Epithelial cell of prostate (primary cell): ENCODE results near the gene CDKAL1.

Experiments
- DNase-seq: peaks from one replicate; pipeline ENCODE4 v3.0.0-alpha.2; 2011; ENCODE audit warnings: low read depth, low spot score
- H3K27ac ChIP-seq: fragments of 450-650 bp; 2 replicates; pipeline ENCODE4 v1.5.1; 2017; ENCODE audit warnings: mild to moderate bottlenecking

Gene CDKAL1

GRCh38 chr6:21134356-21134755 is 600.1 kb downstream of the CDKAL1 start:
- no peak for DNase-seq
- no peak overlapping the region for H3K27ac ChIP-seq

- H3K27ac ChIP-seq = no peak overlapping the region
- DNase-seq = no peak
These were observed 601.3 kb downstream of the CDKAL1 start for GRCh38 chr6:21135484-21136013.

- no peak overlapping the region for H3K27ac ChIP-seq
- DNase-seq = no peak
These were observed 603.6 kb downstream of the CDKAL1 start for GRCh38 chr6:21137700-21138335.

GRCh38 chr6:21138336-21139069 is 604.2 kb downstream of the CDKAL1 start:
- no peak for DNase-seq
- no peak overlapping the region for H3K27ac ChIP-seq

- no peak overlapping the region for H3K27ac ChIP-seq
- DNase-seq = no peak
These were observed 606.7 kb downstream of the CDKAL1 start for GRCh38 chr6:21140966-21141365.

GRCh38 chr6:21141616-21142303 is 607.5 kb downstream of the CDKAL1 start:
- H3K27ac ChIP-seq = no peak overlapping the region
- DNase-seq = no peak

- no peak overlapping the region for H3K27ac ChIP-seq
- DNase-seq = no peak
These were observed 608.5 kb downstream of the CDKAL1 start for GRCh38 chr6:21142741-21143140.

- no peak for DNase-seq
- no peak overlapping the region for H3K27ac ChIP-seq
These were observed 609.4 kb downstream of the CDKAL1 start for GRCh38 chr6:21143645-21144044.

DNA sequence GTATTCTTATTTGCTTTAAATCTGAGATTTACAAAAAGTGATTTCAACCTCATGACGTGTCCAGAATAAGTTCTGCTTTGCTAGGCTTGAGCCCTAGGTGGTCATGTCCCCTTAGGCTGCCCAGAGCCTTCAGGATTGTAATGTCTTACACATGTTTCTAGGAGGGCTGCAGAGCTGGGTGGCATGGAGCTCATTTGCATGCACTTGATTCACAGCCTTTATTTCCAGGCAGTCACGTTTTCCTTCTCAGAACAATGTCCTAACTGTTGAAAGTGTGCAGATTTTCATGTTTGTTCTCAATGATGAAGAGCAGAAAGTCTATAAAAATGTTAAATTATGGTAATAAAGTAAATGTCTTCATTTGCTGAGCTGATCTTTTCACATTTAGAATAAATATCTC is 610.7 kb downstream of the CDKAL1 start:
- H3K27ac ChIP-seq = no peak overlapping the region
- no peak for DNase-seq

- no peak for DNase-seq
- H3K27ac ChIP-seq = no peak overlapping the region
These were observed 613.7 kb downstream of the CDKAL1 start for GRCh38 chr6:21147995-21148394.

DNA sequence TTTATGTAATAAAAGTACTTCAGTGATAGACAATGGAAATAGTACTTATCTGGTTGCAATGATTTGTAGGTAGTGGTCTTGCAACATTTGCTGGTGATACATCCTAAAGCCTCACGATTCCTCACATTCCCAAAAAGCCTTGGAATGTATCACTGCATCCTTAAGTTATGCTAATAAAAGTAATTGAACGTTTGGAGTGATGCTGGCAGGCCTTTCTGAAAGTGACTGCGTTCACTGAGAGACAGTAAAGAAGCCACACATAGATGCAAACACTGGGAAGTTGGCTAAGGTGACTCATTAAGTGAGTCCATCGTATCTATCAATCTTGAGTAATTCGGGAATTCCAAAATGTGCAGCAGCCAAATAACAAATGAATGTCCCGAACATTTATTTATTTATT is 615.2 kb downstream of the CDKAL1 start:
- DNase-seq = no peak
- H3K27ac ChIP-seq = no peak overlapping the region

GRCh38 chr6:21150667-21151066 is 616.4 kb downstream of the CDKAL1 start:
- no peak overlapping the region for H3K27ac ChIP-seq
- no peak for DNase-seq

GRCh38 chr6:21151119-21151518 is 616.9 kb downstream of the CDKAL1 start:
- H3K27ac ChIP-seq = no peak overlapping the region
- DNase-seq = no peak

DNA sequence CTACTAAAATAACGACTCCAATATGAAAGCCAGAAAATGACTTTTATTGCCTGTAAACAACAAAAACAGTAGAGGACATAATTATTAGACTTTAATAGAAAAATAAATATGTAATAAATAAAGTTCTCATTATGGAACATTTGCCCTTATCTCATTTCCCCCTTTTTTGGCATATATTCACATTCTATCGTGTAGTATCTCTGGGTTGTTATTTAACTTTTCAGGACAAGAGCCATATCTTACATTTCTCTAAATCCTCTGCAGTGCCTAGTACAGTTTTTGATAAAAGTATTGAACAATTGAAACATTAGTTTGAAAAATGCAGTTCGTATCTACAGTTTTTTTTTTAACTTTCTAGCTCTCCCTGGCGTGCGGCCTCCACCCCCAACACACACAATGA is 617.3 kb downstream of the CDKAL1 start:
- H3K27ac ChIP-seq = no peak overlapping the region
- DNase-seq = no peak

- DNase-seq = no peak
- no peak overlapping the region for H3K27ac ChIP-seq
These were observed 623.1 kb downstream of the CDKAL1 start for GRCh38 chr6:21157186-21157929.

- H3K27ac ChIP-seq = no peak overlapping the region
- no peak for DNase-seq
These were observed 623.9 kb downstream of the CDKAL1 start for GRCh38 chr6:21158149-21158548.

GRCh38 chr6:21158873-21159272 is 624.6 kb downstream of the CDKAL1 start:
- no peak for DNase-seq
- H3K27ac ChIP-seq = no peak overlapping the region

GRCh38 chr6:21159465-21159864 is 625.2 kb downstream of the CDKAL1 start:
- DNase-seq = no peak
- H3K27ac ChIP-seq = no peak overlapping the region

DNA sequence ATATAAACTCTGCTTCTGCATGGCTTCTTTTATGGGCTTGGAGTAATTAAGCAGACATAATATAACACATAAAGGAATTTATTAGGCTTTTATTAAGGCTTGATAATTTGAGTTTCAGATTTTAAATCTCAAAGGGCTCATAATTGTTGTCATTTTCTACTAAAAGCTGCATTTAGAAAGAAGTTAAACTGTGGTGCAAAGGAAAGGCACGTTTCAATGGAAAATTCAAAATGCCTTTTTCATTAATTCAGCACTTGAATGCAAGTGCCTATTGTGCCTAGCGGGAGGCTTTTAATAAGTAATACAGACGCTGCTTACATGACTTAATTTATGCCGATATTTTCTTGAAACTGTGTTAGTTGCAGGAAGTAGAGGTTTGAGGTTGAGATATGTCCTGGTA is 627.5 kb downstream of the CDKAL1 start:
- DNase-seq = no peak

DNA sequence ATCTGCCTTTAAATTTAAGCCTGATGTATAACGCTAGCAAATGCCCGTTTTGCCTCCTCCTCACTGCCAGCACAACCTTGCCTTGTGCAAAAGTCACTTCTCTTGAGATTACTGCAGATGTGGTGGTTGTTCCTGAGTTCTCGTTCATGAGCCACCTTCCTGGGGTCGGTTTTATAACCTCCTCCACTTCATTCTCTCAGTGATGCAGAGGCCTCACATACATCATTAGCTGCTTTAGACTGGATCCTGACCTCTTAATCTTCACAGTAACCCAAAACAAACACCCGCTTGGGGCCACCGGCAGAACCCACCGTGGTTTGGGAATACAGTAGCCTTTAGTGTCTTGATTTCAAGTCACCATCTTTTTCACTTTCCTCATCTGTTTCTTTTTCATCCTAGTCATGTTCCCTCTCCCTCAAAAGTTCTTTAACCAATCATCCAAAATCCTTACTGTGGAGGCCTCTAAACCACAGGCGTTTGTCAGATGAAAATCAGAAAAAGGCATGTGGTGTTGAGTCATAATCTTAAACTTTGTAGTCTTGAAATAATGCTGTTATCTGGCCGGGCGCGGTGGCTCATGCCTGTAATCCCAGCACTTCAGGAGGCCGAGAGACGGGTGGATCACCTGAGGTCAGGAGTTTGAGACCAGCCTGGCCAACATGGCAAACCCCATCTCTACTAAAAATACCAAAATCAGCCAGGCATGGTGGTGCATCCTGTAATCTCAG is 629.0 kb downstream of the CDKAL1 start:
- no peak overlapping the region for H3K27ac ChIP-seq
- DNase-seq = no peak

More for the DNA sequence above, 627.5 kb downstream of the CDKAL1 start:
- H3K27ac ChIP-seq = no peak overlapping the region
